Neural progenitor cell (in vitro differentiated cells): ENCODE results near the gene SCYGR3. TPM values are rescaled to one million over a fixed set of nuclear protein-coding genes. Genes with fewer than 3 reads are reported as not detected.

Source experiments
- DNase-seq: peaks from one replicate; pipeline ENCODE4 v3.0.0-alpha.2; 2016; ENCODE audit warnings: low spot score
- H2AFZ ChIP-seq: fragments of 200-600 bp; sonication (generic); replicated peaks from 2 replicates; pipeline ENCODE4 v1.6.1; 2016; ENCODE audit warnings: antibody characterized with exemption
- H3F3A ChIP-seq: fragments of 200-600 bp; sonication (generic); 2 replicates; pipeline ENCODE4 v1.6.1; 2016; ENCODE audit warnings: antibody characterized with exemption, low read depth
- H3K27ac ChIP-seq: fragments of 200-600 bp; sonication (generic); 2 replicates; pipeline ENCODE4 v1.5.1; 2016; ENCODE audit warnings: mild to moderate bottlenecking
- H3K27me3 ChIP-seq: fragments of 200-600 bp; sonication (generic); 2 replicates; pipeline ENCODE4 v1.6.1; 2016; ENCODE audit warnings: mild to moderate bottlenecking, moderate library complexity
- H3K36me3 ChIP-seq: fragments of 200-600 bp; sonication (generic); 2 replicates; pipeline ENCODE4 v1.5.1; 2016
- H3K4me1 ChIP-seq: fragments of 200-600 bp; sonication (generic); 2 replicates; pipeline ENCODE4 v1.6.1; 2016; ENCODE audit warnings: mixed run types
- H3K4me2 ChIP-seq: fragments of 200-600 bp; sonication (generic); 2 replicates; pipeline ENCODE4 v1.6.1; 2016
- H3K4me3 ChIP-seq: fragments of 200-600 bp; sonication (generic); 2 replicates; pipeline ENCODE4 v1.5.1; 2016
- H3K79me2 ChIP-seq: fragments of 200-600 bp; sonication (generic); 2 replicates; pipeline ENCODE4 v1.6.1; 2016; ENCODE audit warnings: low read depth
- H3K9ac ChIP-seq: fragments of 200-600 bp; sonication (generic); 2 replicates; pipeline ENCODE4 v1.6.1; 2016
- H3K9me3 ChIP-seq: fragments of 200-600 bp; sonication (generic); 2 replicates; pipeline ENCODE4 v1.5.1; 2016; ENCODE audit warnings: low read depth
- H4K20me1 ChIP-seq: fragments of 200-600 bp; sonication (generic); 2 replicates; pipeline ENCODE4 v1.6.1; 2016; ENCODE audit warnings: low read depth
- H3K27ac Mint-ChIP-seq: 3 replicates; pipeline ENCODE4 v1.8.0; 2021; ENCODE audit warnings: mixed read lengths
- H3K27me3 Mint-ChIP-seq: 2 replicates; pipeline ENCODE4 v1.8.0; 2022; ENCODE audit warnings: low read depth, mild to moderate bottlenecking, inconsistent platforms, moderate library complexity, mixed read lengths; ENCODE audit not compliant: insufficient read depth
- H3K36me3 Mint-ChIP-seq: 3 replicates; pipeline ENCODE4 v1.8.0; 2021; ENCODE audit warnings: mixed read lengths
- H3K4me1 Mint-ChIP-seq: 3 replicates; pipeline ENCODE4 v1.8.0; 2021; ENCODE audit warnings: mixed read lengths
- H3K4me3 Mint-ChIP-seq: 3 replicates; pipeline ENCODE4 v1.8.0; 2021; ENCODE audit warnings: mild to moderate bottlenecking, moderate library complexity, mixed read lengths
- H3K9me3 Mint-ChIP-seq: 3 replicates; pipeline ENCODE4 v1.8.0; 2020; ENCODE audit warnings: mixed read lengths
- CTCF ChIP-seq: fragments of 200-600 bp; sonication (generic); IDR thresholded peaks from 2 replicates; pipeline ENCODE4 v1.5.1; 2017; ENCODE audit warnings: antibody characterized with exemption, mild to moderate bottlenecking
- EZH2 ChIP-seq: fragments of 200-600 bp; sonication (generic); IDR thresholded peaks from 2 replicates; pipeline ENCODE4 v1.6.1; 2017; ENCODE audit warnings: antibody characterized with exemption, mild to moderate bottlenecking, moderate library complexity
- EZH2phosphoT487 ChIP-seq: fragments of 200-600 bp; sonication (generic); IDR thresholded peaks from 2 replicates; pipeline ENCODE4 v1.6.1; 2017; ENCODE audit warnings: antibody characterized with exemption
- total RNA-seq: library from RNA; depleted of rRNA; stranded (reverse); fragments of >200 nt; gene quantifications from 2 replicates; pipeline ENCODE4 v1.2.3, GENCODE V29; 2015; ENCODE audit warnings: low replicate concordance

The SCYGR3 gene
- total RNA-seq, 1 donor from 2014 or later: not detected

GRCh38 chr2:227657199-227657845 is 42.7 kb upstream of the SCYGR3 start:
- Histone ChIP-seq H3K27me3 (no peaks in the 10 kb centered on the region), H3K9ac (no peak overlapping the region), H3K9me3 (no peaks in the 10 kb centered on the region), H3K79me2 (no peaks in the 10 kb centered on the region), H3F3A (no peaks in the 10 kb centered on the region), H3K27ac (no peak overlapping the region), H3K4me1 (peaks cover 10% of the 10 kb centered on the region), H4K20me1 (no peaks in the 10 kb centered on the region), H2AFZ (no peak overlapping the region), H3K36me3 (no peaks in the 10 kb centered on the region), H3K4me2 (no peak overlapping the region), H3K4me3 (no peak overlapping the region)
- Mint-ChIP-seq H3K4me1 (peaks cover 15% of the 10 kb centered on the region), H3K27ac (no peak overlapping the region), H3K4me3 (no peak overlapping the region), H3K36me3 (no peaks in the 10 kb centered on the region), H3K27me3 (no peaks in the 10 kb centered on the region), H3K9me3 (no peaks in the 10 kb centered on the region)
- no peak for TF ChIP-seq EZH2
- TF ChIP-seq CTCF: no peak
- no peak for TF ChIP-seq EZH2phosphoT487
- no peak for DNase-seq

- no peak overlapping the region for H3K9ac ChIP-seq
- H3K27me3 ChIP-seq: no peaks in the 10 kb centered on the region
- Mint-ChIP-seq H3K27me3 (no peaks in the 10 kb centered on the region), H3K4me1 (no peaks in the 10 kb centered on the region), H3K4me3 (no peak overlapping the region), H3K9me3 (no peaks in the 10 kb centered on the region), H3K27ac (no peak overlapping the region), H3K36me3 (no peaks in the 10 kb centered on the region)
- no peaks in the 10 kb centered on the region for H3K36me3 ChIP-seq
- no peaks in the 10 kb centered on the region for H4K20me1 ChIP-seq
- H3K27ac ChIP-seq: no peak overlapping the region
- DNase-seq: no peak
- no peak overlapping the region for H2AFZ ChIP-seq
- no peaks in the 10 kb centered on the region for H3F3A ChIP-seq
- no peak overlapping the region for H3K4me2 ChIP-seq
- H3K4me3 ChIP-seq: no peak overlapping the region
- TF ChIP-seq EZH2: no peak
- no peak for TF ChIP-seq EZH2phosphoT487
- no peak for TF ChIP-seq CTCF
- H3K79me2 ChIP-seq: no peaks in the 10 kb centered on the region
- H3K9me3 ChIP-seq: no peaks in the 10 kb centered on the region
- H3K4me1 ChIP-seq: no peaks in the 10 kb centered on the region
These were observed 40.8 kb upstream of the SCYGR3 start for GRCh38 chr2:227655454-227655853.

- Histone ChIP-seq H3K79me2 (no peaks in the 10 kb centered on the region), H3K36me3 (no peaks in the 10 kb centered on the region), H4K20me1 (no peaks in the 10 kb centered on the region), H2AFZ (no peak overlapping the region), H3K9ac (no peak overlapping the region), H3F3A (no peaks in the 10 kb centered on the region), H3K4me1 (no peaks in the 10 kb centered on the region), H3K9me3 (no peaks in the 10 kb centered on the region), H3K4me3 (no peak overlapping the region), H3K27ac (no peak overlapping the region), H3K27me3 (no peaks in the 10 kb centered on the region), H3K4me2 (no peak overlapping the region)
- Mint-ChIP-seq H3K27ac (no peak overlapping the region), H3K36me3 (no peaks in the 10 kb centered on the region), H3K4me3 (no peak overlapping the region), H3K4me1 (no peaks in the 10 kb centered on the region), H3K27me3 (no peaks in the 10 kb centered on the region), H3K9me3 (no peaks in the 10 kb centered on the region)
- TF ChIP-seq EZH2phosphoT487 (no peak), EZH2 (no peak), CTCF (no peak)
- DNase-seq: no peak
These were observed 39.8 kb upstream of the SCYGR3 start for GRCh38 chr2:227654426-227654825.
